H1 (cell line): ENCODE measurements around the gene TRIM45. TPM values are rescaled to one million over a fixed set of nuclear protein-coding genes. Genes with fewer than 3 reads are reported as not detected.

Source experiments
- ASH2L ChIP-seq: fragments of 200-600, 300-600 bp; sonication (generic); IDR thresholded peaks from one replicate; pipeline ENCODE4 v1.7.1; 2017; ENCODE audit warnings: low read length
- ATF3 ChIP-seq: IDR thresholded peaks from 2 replicates; pipeline ENCODE4 v1.6.1; 2011; ENCODE audit warnings: low read depth, mild to moderate bottlenecking, low read length; ENCODE audit not compliant: insufficient read depth
- CHD7 ChIP-seq: fragments of 300-600 bp; sonication (generic); IDR thresholded peaks from 2 replicates; pipeline ENCODE4 v1.7.1; 2012; ENCODE audit warnings: low read length, moderate library complexity, mild to moderate bottlenecking, inconsistent platforms; ENCODE audit not compliant: insufficient replicate concordance
- HDAC6 ChIP-seq: IDR thresholded peaks from one replicate; pipeline ENCODE4 v1.7.1; 2012; ENCODE audit warnings: low read depth, mild to moderate bottlenecking, inconsistent platforms, low read length, moderate library complexity
- JUN ChIP-seq: IDR thresholded peaks from 2 replicates; pipeline ENCODE4 v1.6.1; 2011; ENCODE audit warnings: low read depth, mild to moderate bottlenecking, improper control_type of control experiment, low read length
- MAFK ChIP-seq: IDR thresholded peaks from 2 replicates; pipeline ENCODE4 v1.6.1; 2012; ENCODE audit warnings: low read depth, mild to moderate bottlenecking, improper control_type of control experiment, low read length
- PHF8 ChIP-seq: fragments of 200-600 bp; sonication (generic); conservative IDR thresholded peaks from 2 replicates; pipeline ENCODE4 v1.7.1; 2012; ENCODE audit warnings: low read depth, mild to moderate bottlenecking, inconsistent platforms, low read length, moderate library complexity
- POLR2AphosphoS5 ChIP-seq: IDR thresholded peaks from 2 replicates; pipeline ENCODE4 v1.6.1; 2011; ENCODE audit warnings: low read depth, low read length
- RBBP5 ChIP-seq: IDR thresholded peaks from 2 replicates; pipeline ENCODE4 v1.7.1; 2012; ENCODE audit warnings: low read depth, mild to moderate bottlenecking, inconsistent platforms, low read length, moderate library complexity, borderline replicate concordance
- RXRA ChIP-seq: IDR thresholded peaks from 2 replicates; pipeline ENCODE4 v1.6.1; 2011; ENCODE audit warnings: low read depth, mild to moderate bottlenecking, low read length, moderate library complexity; ENCODE audit not compliant: insufficient read depth
- SRF ChIP-seq: IDR thresholded peaks from 2 replicates; pipeline ENCODE4 v1.6.1; 2011; ENCODE audit warnings: mild to moderate bottlenecking, low read depth, low read length, moderate library complexity
- TAF7 ChIP-seq: optimal IDR thresholded peaks from 2 replicates; pipeline ENCODE3; 2011; ENCODE audit warnings: low read depth, mild to moderate bottlenecking, inconsistent platforms, low read length, moderate library complexity, borderline replicate concordance
- polyA plus RNA-seq, 7 experiments: library from polyadenylated mRNA; depleted of rRNA in 3 of 7; stranded (reverse) in 5 of 7; unstranded in 2 of 7; fragments of >200 nt in 5 of 7; fragments of 200-250 nt in 2 of 7; gene quantifications; 1 replicate in 5 of 7; 2 replicates in 1 of 7; 4 replicates in 1 of 7; pipeline versions ENCODE4 v1.2.1 to v1.2.3, GENCODE V29; 2011 to 2013; ENCODE audit warnings: missing spikeins in 2 of 7, mixed read lengths in 2 of 7
- total RNA-seq: library from RNA; stranded (reverse); fragmentation: NEBNext Ultra II Directional; extraction: Animal tissue kit (Norgen Biotek cat#: 25700); gene quantifications from 2 replicates; pipeline ENCODE4 v1.2.1, GENCODE V29; 2021

TRIM45 gene
- total and polyA plus RNA-seq, 2 of the 8 experiments (the other 6 are each of a cell fraction or from before 2014, with no cell fraction given), result 13.7 to 16.7 TPM

- TF ChIP-seq CHD7 (no peak), POLR2AphosphoS5 (no peak), PHF8 (no peak), MAFK (no peak), JUN (no peak), HDAC6 (no peak), TAF7 (no peak), ASH2L (no peak), ATF3 (no peak), RBBP5 (no peak), RXRA (no peak), SRF (no peak)
Observed at GRCh38 chr1:117130526-117130925, 9.0 kb upstream of the TRIM45 start (continued).
